Measurements from ENCODE around the gene LONP2. TPM values are rescaled to one million over a fixed set of nuclear protein-coding genes. Genes with fewer than 3 reads are reported as not detected.
A peak's percentile ranks its signal among the peaks of the same experiment; 100 is the strongest.

Gene LONP2, protein sequence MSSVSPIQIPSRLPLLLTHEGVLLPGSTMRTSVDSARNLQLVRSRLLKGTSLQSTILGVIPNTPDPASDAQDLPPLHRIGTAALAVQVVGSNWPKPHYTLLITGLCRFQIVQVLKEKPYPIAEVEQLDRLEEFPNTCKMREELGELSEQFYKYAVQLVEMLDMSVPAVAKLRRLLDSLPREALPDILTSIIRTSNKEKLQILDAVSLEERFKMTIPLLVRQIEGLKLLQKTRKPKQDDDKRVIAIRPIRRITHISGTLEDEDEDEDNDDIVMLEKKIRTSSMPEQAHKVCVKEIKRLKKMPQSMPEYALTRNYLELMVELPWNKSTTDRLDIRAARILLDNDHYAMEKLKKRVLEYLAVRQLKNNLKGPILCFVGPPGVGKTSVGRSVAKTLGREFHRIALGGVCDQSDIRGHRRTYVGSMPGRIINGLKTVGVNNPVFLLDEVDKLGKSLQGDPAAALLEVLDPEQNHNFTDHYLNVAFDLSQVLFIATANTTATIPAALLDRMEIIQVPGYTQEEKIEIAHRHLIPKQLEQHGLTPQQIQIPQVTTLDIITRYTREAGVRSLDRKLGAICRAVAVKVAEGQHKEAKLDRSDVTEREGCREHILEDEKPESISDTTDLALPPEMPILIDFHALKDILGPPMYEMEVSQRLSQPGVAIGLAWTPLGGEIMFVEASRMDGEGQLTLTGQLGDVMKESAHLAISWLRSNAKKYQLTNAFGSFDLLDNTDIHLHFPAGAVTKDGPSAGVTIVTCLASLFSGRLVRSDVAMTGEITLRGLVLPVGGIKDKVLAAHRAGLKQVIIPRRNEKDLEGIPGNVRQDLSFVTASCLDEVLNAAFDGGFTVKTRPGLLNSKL
- 23.3 and 25.2 TPM in 2 replicates for total RNA-seq (2014; rRNA removed; shearing (Covaris generic))
- polyA plus RNA-seq (2016; fragmentation: Nextera tagmentation; extraction: Ambion mirVana), result 8.7 and 12.4 TPM in 2 replicates
- long read RNA-seq, full-length matches to known transcripts, result 4 of 9 reads
- long read RNA-seq, partial matches to known transcripts, result 2 of 9 reads
- long read RNA-seq, other reads (novel, unspliced or antisense), result 3 of 9 reads

DNA sequence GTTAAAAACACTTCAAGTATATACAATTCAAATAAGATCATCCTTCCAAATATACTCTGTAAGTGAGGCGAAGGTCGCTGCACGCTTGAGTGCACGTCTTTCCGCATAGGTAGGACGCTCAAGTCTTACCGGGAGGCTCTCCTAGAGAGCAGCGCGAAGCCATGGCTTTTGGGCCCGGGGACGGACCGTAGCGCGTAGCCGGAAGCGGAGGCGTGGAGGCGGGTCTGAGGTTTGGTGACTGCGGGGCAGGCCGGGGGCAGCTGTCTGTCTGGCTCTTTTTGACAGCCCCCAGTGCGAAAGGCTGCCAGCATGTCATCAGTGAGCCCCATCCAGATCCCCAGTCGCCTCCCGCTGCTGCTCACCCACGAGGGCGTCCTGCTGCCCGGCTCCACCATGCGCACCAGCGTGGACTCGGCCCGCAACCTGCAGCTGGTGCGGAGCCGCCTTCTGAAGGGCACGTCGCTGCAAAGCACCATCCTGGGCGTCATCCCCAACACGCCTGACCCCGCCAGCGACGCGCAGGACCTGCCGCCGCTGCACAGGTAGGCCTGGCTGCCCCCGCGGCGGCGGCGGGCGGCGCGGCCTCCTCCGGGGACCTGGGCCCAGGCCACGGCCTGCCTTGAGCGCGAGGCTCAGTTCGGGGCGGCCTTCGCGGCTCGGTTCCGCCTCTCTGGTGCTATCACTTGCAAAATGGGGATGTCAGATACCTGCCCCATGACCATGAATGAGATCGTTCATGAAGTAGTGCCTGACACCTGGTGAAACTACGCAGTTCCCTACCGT is at the start of gene LONP2:
Gene LONP2, plus strand, starts transcription at position 221 of the 783 bp plus-strand sequence. Its CDS starts 89 bp downstream, at position 310.
- Mint-ChIP-seq H3K9me3 (peaks cover 10% of the 10 kb centered on the region), H3K27me3 (ENCODE audit: insufficient read depth, low read depth, poor library complexity) (no peaks in the 10 kb centered on the region), H3K36me3 (ENCODE audit: low read depth) (peaks cover 5% of the 10 kb centered on the region), H3K27ac (peak within 1 kb of the TSS; percentile 71), H3K4me1 (peaks cover 9% of the 10 kb centered on the region), H3K4me3 (peak within 1 kb of the TSS; percentile 93)
- Histone ChIP-seq H3K4me2 (peak within 1 kb of the TSS; percentile 97), H3K79me2 (replicated peaks; ENCODE audit: insufficient read depth) (peaks cover 29% of the 10 kb centered on the region), H3F3A (replicated peaks; ENCODE audit: low read depth) (no peaks in the 10 kb centered on the region), H3K4me1 (ENCODE audit: insufficient read depth) (peaks cover 11% of the 10 kb centered on the region), H3K27ac (ENCODE audit: low read depth) (no peak within 1 kb of the TSS), H3K4me3 (peak within 1 kb of the TSS; percentile 86), H3K9me2 (ENCODE audit: insufficient read depth) (peaks cover 3% of the 10 kb centered on the region; the same call in 1 of the 2 replicates), H3K36me3 (ENCODE audit: insufficient read depth) (no peaks in the 10 kb centered on the region), H2AFZ (peak within 1 kb of the TSS; percentile 88), H3K27me3 (ENCODE audit: insufficient read depth) (no peaks in the 10 kb centered on the region), H4K20me1 (replicated peaks; ENCODE audit: insufficient read depth) (no peaks in the 10 kb centered on the region)
- DNase-seq (ENCODE audit: low spot score), result peak; percentile 93
- peak; percentile 99 for ATAC-seq
- TF ChIP-seq ZNF114 (CRISPR knock-in tag; IDR thresholded peaks at IDR 0.05) (no peak), EZH2 (IDR thresholded peaks at IDR 0.05; ENCODE audit: low read depth, unreplicated experiment) (no peak), STAT1 (IDR thresholded peaks at IDR 0.05; ENCODE audit: unreplicated experiment) (no peak), JUNB (IDR thresholded peaks at IDR 0.05; ENCODE audit: unreplicated experiment) (no peak), CREB1 (CRISPR knock-in tag; IDR thresholded peaks at IDR 0.05; ENCODE audit: low read depth) (peak; percentile 94), NANOG (IDR thresholded peaks at IDR 0.05; ENCODE audit: borderline replicate concordance) (no peak), EZH2phosphoT487 (IDR thresholded peaks at IDR 0.05; ENCODE audit: unreplicated experiment) (no peak)
- TF ChIP-seq, protein P1, sequence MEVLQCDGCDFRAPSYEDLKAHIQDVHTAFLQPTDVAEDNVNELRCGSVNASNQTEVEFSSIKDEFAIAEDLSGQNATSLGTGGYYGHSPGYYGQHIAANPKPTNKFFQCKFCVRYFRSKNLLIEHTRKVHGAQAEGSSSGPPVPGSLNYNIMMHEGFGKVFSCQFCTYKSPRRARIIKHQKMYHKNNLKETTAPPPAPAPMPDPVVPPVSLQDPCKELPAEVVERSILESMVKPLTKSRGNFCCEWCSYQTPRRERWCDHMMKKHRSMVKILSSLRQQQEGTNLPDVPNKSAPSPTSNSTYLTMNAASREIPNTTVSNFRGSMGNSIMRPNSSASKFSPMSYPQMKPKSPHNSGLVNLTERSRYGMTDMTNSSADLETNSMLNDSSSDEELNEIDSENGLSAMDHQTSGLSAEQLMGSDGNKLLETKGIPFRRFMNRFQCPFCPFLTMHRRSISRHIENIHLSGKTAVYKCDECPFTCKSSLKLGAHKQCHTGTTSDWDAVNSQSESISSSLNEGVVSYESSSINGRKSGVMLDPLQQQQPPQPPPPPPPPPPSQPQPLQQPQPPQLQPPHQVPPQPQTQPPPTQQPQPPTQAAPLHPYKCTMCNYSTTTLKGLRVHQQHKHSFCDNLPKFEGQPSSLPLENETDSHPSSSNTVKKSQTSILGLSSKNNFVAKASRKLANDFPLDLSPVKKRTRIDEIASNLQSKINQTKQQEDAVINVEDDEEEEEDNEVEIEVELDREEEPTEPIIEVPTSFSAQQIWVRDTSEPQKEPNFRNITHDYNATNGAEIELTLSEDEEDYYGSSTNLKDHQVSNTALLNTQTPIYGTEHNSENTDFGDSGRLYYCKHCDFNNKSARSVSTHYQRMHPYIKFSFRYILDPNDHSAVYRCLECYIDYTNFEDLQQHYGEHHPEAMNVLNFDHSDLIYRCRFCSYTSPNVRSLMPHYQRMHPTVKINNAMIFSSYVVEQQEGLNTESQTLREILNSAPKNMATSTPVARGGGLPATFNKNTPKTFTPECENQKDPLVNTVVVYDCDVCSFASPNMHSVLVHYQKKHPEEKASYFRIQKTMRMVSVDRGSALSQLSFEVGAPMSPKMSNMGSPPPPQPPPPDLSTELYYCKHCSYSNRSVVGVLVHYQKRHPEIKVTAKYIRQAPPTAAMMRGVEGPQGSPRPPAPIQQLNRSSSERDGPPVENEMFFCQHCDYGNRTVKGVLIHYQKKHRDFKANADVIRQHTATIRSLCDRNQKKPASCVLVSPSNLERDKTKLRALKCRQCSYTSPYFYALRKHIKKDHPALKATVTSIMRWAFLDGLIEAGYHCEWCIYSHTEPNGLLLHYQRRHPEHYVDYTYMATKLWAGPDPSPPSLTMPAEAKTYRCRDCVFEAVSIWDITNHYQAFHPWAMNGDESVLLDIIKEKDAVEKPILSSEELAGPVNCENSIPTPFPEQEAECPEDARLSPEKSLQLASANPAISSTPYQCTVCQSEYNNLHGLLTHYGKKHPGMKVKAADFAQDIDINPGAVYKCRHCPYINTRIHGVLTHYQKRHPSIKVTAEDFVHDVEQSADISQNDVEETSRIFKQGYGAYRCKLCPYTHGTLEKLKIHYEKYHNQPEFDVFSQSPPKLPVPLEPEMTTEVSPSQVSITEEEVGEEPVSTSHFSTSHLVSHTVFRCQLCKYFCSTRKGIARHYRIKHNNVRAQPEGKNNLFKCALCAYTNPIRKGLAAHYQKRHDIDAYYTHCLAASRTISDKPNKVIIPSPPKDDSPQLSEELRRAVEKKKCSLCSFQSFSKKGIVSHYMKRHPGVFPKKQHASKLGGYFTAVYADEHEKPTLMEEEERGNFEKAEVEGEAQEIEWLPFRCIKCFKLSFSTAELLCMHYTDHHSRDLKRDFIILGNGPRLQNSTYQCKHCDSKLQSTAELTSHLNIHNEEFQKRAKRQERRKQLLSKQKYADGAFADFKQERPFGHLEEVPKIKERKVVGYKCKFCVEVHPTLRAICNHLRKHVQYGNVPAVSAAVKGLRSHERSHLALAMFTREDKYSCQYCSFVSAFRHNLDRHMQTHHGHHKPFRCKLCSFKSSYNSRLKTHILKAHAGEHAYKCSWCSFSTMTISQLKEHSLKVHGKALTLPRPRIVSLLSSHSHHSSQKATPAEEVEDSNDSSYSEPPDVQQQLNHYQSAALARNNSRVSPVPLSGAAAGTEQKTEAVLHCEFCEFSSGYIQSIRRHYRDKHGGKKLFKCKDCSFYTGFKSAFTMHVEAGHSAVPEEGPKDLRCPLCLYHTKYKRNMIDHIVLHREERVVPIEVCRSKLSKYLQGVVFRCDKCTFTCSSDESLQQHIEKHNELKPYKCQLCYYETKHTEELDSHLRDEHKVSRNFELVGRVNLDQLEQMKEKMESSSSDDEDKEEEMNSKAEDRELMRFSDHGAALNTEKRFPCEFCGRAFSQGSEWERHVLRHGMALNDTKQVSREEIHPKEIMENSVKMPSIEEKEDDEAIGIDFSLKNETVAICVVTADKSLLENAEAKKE (CRISPR knock-in tag; IDR thresholded peaks at IDR 0.05), result no peak
- TF ChIP-seq, protein P2, sequence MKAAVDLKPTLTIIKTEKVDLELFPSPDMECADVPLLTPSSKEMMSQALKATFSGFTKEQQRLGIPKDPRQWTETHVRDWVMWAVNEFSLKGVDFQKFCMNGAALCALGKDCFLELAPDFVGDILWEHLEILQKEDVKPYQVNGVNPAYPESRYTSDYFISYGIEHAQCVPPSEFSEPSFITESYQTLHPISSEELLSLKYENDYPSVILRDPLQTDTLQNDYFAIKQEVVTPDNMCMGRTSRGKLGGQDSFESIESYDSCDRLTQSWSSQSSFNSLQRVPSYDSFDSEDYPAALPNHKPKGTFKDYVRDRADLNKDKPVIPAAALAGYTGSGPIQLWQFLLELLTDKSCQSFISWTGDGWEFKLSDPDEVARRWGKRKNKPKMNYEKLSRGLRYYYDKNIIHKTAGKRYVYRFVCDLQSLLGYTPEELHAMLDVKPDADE (IDR thresholded peaks at IDR 0.05), result peak; percentile 63; the same call in 1 of the 2 replicates
- TF ChIP-seq, protein P3, sequence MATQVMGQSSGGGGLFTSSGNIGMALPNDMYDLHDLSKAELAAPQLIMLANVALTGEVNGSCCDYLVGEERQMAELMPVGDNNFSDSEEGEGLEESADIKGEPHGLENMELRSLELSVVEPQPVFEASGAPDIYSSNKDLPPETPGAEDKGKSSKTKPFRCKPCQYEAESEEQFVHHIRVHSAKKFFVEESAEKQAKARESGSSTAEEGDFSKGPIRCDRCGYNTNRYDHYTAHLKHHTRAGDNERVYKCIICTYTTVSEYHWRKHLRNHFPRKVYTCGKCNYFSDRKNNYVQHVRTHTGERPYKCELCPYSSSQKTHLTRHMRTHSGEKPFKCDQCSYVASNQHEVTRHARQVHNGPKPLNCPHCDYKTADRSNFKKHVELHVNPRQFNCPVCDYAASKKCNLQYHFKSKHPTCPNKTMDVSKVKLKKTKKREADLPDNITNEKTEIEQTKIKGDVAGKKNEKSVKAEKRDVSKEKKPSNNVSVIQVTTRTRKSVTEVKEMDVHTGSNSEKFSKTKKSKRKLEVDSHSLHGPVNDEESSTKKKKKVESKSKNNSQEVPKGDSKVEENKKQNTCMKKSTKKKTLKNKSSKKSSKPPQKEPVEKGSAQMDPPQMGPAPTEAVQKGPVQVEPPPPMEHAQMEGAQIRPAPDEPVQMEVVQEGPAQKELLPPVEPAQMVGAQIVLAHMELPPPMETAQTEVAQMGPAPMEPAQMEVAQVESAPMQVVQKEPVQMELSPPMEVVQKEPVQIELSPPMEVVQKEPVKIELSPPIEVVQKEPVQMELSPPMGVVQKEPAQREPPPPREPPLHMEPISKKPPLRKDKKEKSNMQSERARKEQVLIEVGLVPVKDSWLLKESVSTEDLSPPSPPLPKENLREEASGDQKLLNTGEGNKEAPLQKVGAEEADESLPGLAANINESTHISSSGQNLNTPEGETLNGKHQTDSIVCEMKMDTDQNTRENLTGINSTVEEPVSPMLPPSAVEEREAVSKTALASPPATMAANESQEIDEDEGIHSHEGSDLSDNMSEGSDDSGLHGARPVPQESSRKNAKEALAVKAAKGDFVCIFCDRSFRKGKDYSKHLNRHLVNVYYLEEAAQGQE (IDR thresholded peaks at IDR 0.05; ENCODE audit: unreplicated experiment), result no peak

Measured in GM23338 (cell line).